NCI-H2196 treated with DMSO at 0.1 percent for 48 hours (cell line): ENCODE results near the gene MUC20.
A peak's percentile ranks its signal among the peaks of the same experiment; 100 is the strongest.

Experiments used
- DNase-seq: peaks from one replicate; lab custom pipeline; 2025; ENCODE audit not compliant: unreplicated experiment; lab: John Stamatoyannopoulos, UW

Gene MUC20

GRCh38 chr3:195754906-195755305, 34.1 kb downstream of the MUC20 start:
- DNase-seq, result no peak

GRCh38 chr3:195755391-195755790, 34.6 kb downstream of the MUC20 start:
- no peak for DNase-seq

GRCh38 chr3:195755791-195756676, 35.3 kb downstream of the MUC20 start:
- no peak for DNase-seq

- no peak for DNase-seq
Measured at GRCh38 chr3:195757438-195757770, 36.6 kb downstream of the MUC20 start.

GRCh38 chr3:195757827-195758226, 37.0 kb downstream of the MUC20 start:
- no peak for DNase-seq

GRCh38 chr3:195758721-195759353, 38.1 kb downstream of the MUC20 start:
- no peak for DNase-seq

GRCh38 chr3:195760345-195761122, 39.8 kb downstream of the MUC20 start:
- DNase-seq, result peak; percentile 98

GRCh38 chr3:195761123-195761566, 40.4 kb downstream of the MUC20 start:
- no peak for DNase-seq

- DNase-seq, result peak; percentile 28
Measured at GRCh38 chr3:195761567-195762248, 40.9 kb downstream of the MUC20 start.

- DNase-seq, result no peak
Measured at GRCh38 chr3:195762249-195762585, 41.4 kb downstream of the MUC20 start.

- DNase-seq, result no peak
Measured at GRCh38 chr3:195762611-195763010, 41.8 kb downstream of the MUC20 start.

- DNase-seq, result no peak
Measured at GRCh38 chr3:195763076-195763830, 42.5 kb downstream of the MUC20 start.

- no peak for DNase-seq
Measured at GRCh38 chr3:195763843-195764825, 43.4 kb downstream of the MUC20 start.

- DNase-seq, result no peak
Measured at GRCh38 chr3:195764961-195765706, 44.4 kb downstream of the MUC20 start.

- no peak for DNase-seq
Measured at GRCh38 chr3:195766671-195767070, 45.9 kb downstream of the MUC20 start.

GRCh38 chr3:195767792-195768191, 47.0 kb downstream of the MUC20 start:
- no peak for DNase-seq

- DNase-seq, result no peak
Measured at GRCh38 chr3:195768414-195768813, 47.6 kb downstream of the MUC20 start.

- DNase-seq, result no peak
Measured at GRCh38 chr3:195768831-195769303, 48.1 kb downstream of the MUC20 start.
